Measurements from ENCODE around the gene FOXF1. TPM values are rescaled to one million over a fixed set of nuclear protein-coding genes. Genes with fewer than 3 reads are reported as not detected.
A peak's percentile ranks its signal among the peaks of the same experiment; 100 is the strongest.

Gene FOXF1
- total RNA-seq, 1 experiment from 2014 or later: not detected

DNA sequence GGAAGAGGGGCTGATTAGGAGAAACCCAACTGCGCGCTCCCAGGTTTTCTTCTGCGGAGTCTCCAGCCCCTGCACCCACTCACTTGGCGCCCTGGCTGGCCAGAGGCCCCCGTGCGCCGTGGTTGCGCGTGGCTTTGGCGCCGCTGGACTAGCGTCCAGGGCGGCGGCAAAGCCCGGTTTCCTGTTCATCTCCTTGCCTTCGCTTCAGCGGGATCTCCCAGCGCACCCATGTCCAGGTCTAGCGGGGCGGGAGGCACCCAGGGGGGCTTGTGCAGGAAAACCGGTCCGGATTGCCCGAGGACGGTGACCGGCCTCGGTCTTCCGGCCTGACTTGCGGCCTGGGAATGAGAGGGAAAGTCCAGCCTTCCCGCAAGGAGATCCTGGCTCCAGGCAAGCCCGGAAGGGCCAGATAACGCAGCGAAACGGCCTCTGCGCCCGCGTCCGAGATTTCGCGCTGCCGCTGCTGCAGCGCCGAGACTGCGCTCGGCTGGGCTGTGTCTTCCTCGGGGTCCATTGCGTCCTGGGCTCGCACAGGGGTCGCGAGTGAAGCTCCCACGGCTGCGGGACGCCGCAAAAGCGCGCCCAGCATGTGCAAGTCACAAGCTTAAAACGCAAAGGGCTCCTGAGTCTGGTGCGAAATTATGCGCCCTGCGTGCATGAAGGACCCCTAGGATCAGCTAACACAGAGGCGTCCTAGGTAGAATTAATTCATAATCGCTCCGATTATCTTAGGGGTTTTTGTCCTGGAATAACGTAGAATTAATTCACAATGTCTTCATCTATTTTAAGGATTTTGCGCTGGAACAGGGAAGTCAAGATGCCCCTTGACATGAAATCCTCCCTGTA, 5.7 kb downstream of the FOXF1 start:
- DNase-seq (ENCODE audit: low spot score): no peak

DNA sequence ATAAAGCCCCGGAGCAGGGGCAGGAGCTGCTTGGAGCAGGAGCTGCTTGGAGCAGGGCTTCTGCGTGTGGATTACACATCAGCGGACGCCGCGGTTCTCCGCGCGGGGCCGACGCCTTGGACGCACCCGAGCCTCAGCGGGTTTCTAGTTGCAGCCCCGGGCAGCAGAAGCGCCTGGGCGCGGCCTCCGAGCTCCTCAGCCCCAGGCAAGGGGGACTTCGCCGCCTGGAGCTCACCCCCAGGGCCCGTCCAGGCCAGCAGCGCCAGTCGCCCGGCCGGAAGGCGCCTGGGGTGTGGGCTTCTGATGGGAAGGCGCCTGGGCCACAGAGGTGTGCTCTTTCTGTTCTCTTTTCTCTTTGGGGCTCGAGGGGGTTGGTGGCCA, 6.3 kb downstream of the FOXF1 start:
- DNase-seq (ENCODE audit: low spot score): no peak

DNA sequence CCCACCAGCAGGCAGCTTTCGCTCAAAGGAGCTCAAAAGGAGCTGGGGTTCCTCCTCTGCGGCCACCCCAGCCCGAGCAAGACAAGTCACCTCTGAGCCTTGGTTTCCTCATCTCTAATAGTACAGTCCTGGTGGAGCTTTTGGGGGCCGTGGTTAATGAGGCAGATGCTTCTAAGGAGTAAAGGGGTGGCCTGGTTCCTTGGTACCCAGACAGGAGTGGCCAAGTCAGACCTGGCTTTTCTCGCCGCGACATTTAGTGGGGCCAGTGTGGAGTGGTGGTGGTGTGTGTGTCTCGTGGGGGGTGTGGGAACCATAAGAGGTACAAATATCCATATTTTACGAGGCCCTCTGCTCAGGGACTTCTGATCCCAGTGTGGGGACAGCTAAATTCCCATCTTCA, 6.7 kb downstream of the FOXF1 start:
- no peak for DNase-seq (ENCODE audit: low spot score)

- peak; percentile 58 for DNase-seq (ENCODE audit: low spot score)
Observed at GRCh38 chr16:86517652-86518258, 7.4 kb downstream of the FOXF1 start.

- DNase-seq (ENCODE audit: low spot score): no peak
Observed at GRCh38 chr16:86519007-86519648, 8.8 kb downstream of the FOXF1 start.

GRCh38 chr16:86519649-86520316, 9.5 kb downstream of the FOXF1 start:
- peak; percentile 70 for DNase-seq (ENCODE audit: low spot score)

GRCh38 chr16:86520317-86521210, 10.2 kb downstream of the FOXF1 start:
- DNase-seq (ENCODE audit: low spot score): no peak

DNA sequence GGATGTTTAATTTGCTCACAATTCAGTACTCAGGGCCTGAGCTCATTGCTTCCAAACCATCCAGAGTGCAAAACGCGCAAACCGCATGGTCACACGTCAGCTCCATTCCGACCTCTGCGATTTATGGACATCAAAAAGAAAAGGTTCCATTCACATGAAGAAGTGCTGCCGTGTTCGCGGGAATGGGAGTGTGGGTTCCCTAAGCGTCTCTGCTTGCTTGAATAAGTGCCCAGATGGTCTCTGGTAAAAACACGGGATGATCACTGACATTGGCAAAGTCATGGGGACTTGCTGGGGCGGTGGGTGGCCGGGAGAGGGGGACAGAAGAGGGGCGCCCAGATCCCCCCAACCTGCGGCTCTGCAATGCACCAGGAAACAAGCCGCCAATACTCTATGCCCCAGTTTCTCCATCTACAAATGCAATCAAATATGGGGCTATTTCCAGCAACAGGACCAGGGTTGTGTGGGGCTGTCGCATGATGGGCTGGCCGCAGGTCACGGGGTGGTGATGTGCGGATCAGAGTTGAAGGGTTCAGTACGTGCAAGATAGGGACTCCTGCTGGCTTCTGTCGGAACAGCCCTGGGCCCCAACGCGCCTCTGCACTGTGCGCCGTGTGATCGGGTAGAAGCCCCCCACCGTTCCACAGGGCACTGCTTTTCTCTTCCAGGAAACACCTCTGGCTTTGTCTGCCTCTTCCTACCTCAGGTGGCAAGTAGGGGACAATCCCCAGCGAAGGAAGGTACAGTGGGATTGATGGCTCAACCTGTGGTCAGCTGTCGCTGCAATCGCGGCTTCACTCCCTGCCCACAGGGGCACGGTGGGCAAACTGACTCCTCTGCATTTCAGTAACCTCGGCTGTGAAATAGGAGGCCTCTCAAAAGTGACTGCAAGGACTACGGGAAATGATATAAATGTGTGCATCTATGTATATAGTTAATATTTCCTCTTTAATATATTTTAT, 11.2 kb downstream of the FOXF1 start:
- no peak for DNase-seq (ENCODE audit: low spot score)

- DNase-seq (ENCODE audit: low spot score): no peak
Observed at GRCh38 chr16:86522634-86523033, 12.3 kb downstream of the FOXF1 start.

DNA sequence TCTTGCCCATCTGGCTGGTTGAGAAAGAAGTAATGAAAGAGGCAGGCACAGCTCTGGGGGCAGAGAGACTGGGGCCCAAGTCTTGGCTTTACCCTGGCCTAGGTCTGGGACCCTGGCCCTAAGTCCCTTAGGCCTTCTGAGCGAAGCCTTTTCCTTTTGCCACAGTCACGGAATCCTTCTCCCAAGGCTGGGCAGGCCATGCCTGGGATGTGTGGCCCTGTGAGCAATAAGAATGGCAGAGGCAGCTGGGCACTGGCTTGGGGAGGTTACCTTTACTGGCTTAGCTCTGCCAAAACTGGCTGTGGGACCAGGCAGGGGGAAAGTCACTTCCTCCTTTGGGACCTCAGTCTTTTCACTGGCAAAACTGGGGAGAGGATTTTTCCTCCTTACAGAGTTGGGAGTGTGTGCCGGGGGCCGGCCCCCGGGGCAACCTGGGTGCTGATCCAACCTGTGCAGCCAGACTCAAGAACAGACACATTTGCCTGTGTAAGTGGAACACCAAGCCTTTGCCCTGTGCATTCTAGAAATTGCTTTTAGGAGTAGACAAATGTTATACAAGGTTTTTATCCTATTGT, 12.9 kb downstream of the FOXF1 start:
- DNase-seq (ENCODE audit: low spot score): no peak

GRCh38 chr16:86524029-86524428, 13.7 kb downstream of the FOXF1 start:
- DNase-seq (ENCODE audit: low spot score): no peak

- no peak for DNase-seq (ENCODE audit: low spot score)
Observed at GRCh38 chr16:86525696-86526095, 15.4 kb downstream of the FOXF1 start.

GRCh38 chr16:86527366-86527765, 17.0 kb downstream of the FOXF1 start:
- no peak for DNase-seq (ENCODE audit: low spot score)

- no peak for DNase-seq (ENCODE audit: low spot score)
Observed at GRCh38 chr16:86528061-86528929, 18.0 kb downstream of the FOXF1 start.

GRCh38 chr16:86529160-86529559, 18.8 kb downstream of the FOXF1 start:
- DNase-seq (ENCODE audit: low spot score): no peak

- DNase-seq (ENCODE audit: low spot score): no peak
Observed at GRCh38 chr16:86530251-86531190, 20.2 kb downstream of the FOXF1 start.

GRCh38 chr16:86531191-86531545, 20.8 kb downstream of the FOXF1 start:
- no peak for DNase-seq (ENCODE audit: low spot score)
